Measurements from ENCODE around the gene RBBP5.

Gene RBBP5

DNA sequence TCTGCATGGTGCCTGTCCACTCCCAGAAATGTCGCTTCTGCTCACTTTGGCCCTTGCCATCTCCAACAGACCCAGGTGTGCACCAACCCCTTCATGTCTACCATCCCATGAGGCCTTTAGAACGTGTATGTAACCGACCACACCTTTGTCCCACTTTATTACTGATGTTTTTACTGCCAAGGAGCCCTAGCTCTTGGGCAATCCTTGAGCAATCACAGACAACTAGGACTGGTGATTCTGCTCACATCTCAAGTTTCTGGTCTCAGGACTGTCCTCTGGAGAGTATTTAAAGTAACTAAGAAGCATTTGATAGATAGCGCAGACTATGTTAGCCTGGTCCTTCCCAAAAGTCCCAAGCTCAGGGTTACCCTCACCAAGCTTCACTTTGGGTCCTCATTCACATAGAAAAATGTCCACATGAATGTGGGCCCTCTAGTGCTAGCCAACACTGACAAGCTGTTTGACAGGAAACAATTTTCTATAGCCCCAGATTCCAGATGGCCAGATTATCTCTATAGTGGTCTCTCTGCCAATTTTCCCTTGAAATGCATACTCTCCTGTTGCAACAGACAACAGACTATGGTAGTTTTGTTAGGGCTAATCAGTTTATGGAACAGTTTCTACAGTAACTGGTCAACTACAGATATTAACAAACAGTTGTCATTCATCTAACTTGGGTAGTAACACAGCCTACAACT is 30.6 kb downstream of the RBBP5 start:
- TF ChIP-seq CTCF (IDR thresholded peaks at IDR 0.05; ENCODE audit: low read length, missing control alignments): no peak
- H3K4me3 ChIP-seq (replicated peaks; ENCODE audit: low read depth, low read length): no peak overlapping the region
- DNase-seq (ENCODE audit: low read depth): peak; percentile 61

DNA sequence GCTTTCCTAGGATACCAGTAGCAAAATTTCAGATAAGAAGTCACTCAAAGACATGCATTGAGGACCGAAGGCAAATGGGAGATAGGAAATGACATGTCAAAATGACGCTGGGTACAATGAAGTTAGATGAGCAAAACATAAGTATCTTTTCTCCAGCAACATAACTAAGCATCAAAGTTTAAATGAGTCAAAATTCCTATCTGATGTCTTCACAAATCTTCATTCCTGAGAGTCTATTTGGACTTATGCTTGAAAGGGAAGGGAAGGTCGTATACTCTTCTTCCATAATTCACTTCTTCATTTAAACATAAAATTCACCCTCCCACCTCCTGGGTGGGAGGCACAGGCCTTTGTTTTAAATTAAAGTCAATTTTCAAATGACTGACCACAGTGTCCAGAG is 33.4 kb downstream of the RBBP5 start:
- no peak for DNase-seq (ENCODE audit: low read depth)
- TF ChIP-seq CTCF (IDR thresholded peaks at IDR 0.05; ENCODE audit: low read length, missing control alignments): no peak
- H3K4me3 ChIP-seq (replicated peaks; ENCODE audit: low read depth, low read length): no peak overlapping the region

- no peak within 1 kb of the TSS for H3K4me3 ChIP-seq (replicated peaks; ENCODE audit: low read depth, low read length)
- DNase-seq (ENCODE audit: low read depth): no peak
- no peak for TF ChIP-seq CTCF (IDR thresholded peaks at IDR 0.05; ENCODE audit: low read length, missing control alignments)
These were observed 37.4 kb downstream of the RBBP5 start, which contains the start of gene TMEM81 for GRCh38 chr1:205084360-205084759. TSS of gene TMEM81 (minus strand) at chr1:205084460. CDS start at chr1:205084320, 140 bp downstream.

DNA sequence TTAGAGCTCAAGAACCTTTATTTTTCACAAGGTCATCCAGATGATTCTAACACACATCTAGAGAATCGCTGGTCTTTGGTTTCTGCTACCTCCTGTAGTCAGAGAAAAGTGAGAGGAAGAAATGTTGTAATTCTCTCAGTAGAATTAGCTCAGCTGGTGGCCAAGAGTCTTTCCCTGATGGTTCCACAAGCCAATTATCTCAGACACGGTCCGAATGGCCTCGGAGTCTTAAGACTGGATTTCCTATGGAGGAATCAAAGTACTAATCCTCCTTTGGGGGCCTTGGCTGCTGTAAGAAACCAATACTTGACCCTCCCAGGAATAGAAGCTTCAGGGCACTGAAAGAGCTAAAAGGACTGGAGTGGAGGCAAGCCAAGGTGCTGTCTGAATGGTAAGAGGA is 39.3 kb downstream of the RBBP5 start:
- no peak for TF ChIP-seq CTCF (IDR thresholded peaks at IDR 0.05; ENCODE audit: low read length, missing control alignments)
- DNase-seq (ENCODE audit: low read depth): no peak
- H3K4me3 ChIP-seq (replicated peaks; ENCODE audit: low read depth, low read length): no peak overlapping the region

DNA sequence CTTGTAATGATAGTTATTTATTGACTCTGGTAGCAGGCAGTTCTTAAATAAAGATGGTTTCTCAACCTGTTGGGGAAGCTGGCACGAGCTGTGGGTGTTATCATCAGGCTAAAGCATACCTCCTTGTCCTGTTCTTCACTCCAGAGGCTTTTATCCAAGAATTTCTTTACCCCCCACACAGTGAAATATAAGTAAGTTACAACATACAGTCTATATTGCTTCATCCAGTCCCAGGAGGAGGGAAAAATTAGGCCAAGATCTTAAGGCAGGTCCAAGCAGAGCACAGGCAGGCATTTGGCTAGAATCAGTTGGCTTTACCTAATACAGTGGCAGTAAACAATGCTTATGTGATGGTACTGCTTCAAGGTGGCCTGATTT is 43.9 kb downstream of the RBBP5 start:
- DNase-seq (ENCODE audit: low read depth): peak; percentile 54
- TF ChIP-seq CTCF (IDR thresholded peaks at IDR 0.05; ENCODE audit: low read length, missing control alignments): no peak
- H3K4me3 ChIP-seq (replicated peaks; ENCODE audit: low read depth, low read length): no peak overlapping the region

- TF ChIP-seq CTCF (IDR thresholded peaks at IDR 0.05; ENCODE audit: low read length, missing control alignments): no peak
- H3K4me3 ChIP-seq (replicated peaks; ENCODE audit: low read depth, low read length): no peak overlapping the region
- DNase-seq (ENCODE audit: low read depth): peak; percentile 4
These were observed 44.4 kb downstream of the RBBP5 start for GRCh38 chr1:205077158-205077933.
